Vagina (tissue), 2 donors: ENCODE measurements around the gene RFX4. TPM values are rescaled to one million over a fixed set of nuclear protein-coding genes. Genes with fewer than 3 reads are reported as not detected.

ENCODE experiments used
- DNase-seq, 2 donors: peaks; one replicate each; pipeline ENCODE4 v3.0.0-alpha.2; 2017; ENCODE audit errors: extremely low spot score in 2 of 2
- H3K27ac ChIP-seq: fragments of 200-600 bp; sonication (generic); one replicate; pipeline ENCODE4 v1.5.1; 2019
- H3K27me3 ChIP-seq: fragments of 200-600 bp; sonication (generic); one replicate; pipeline ENCODE4 v1.5.1; 2019
- H3K36me3 ChIP-seq, 2 donors: fragments of 200-600 bp; sonication (generic); one replicate each; pipeline ENCODE4 v1.5.1; 2017 to 2019
- H3K4me1 ChIP-seq: fragments of 200-600 bp; sonication (generic); one replicate; pipeline ENCODE4 v1.5.1; 2019
- H3K4me3 ChIP-seq, 2 donors: fragments of 200-600 bp; sonication (generic); 1 replicate in 1 of 2; 2 replicates in 1 of 2; pipeline ENCODE4 v1.5.1; 2016 to 2019
- H3K9me3 ChIP-seq: fragments of 200-600 bp; sonication (generic); one replicate; pipeline ENCODE4 v1.5.1; 2019
- CTCF ChIP-seq, 3 experiments: fragments of 450-650 bp in 2 of 3; fragments of 200-600 bp in 1 of 3; sonication (generic) in 1 of 3; IDR thresholded peaks; one replicate each; pipeline ENCODE4 v1.5.1; 2017 to 2019; ENCODE audit warnings: antibody characterized with exemption in 3 of 3, mild to moderate bottlenecking in 2 of 3, moderate library complexity in 2 of 3
- POLR2A ChIP-seq, 2 donors: fragments of 450-650 bp; IDR thresholded peaks; one replicate each; pipeline ENCODE4 v1.6.1; 2017; ENCODE audit warnings: antibody characterized with exemption in 2 of 2, mild to moderate bottlenecking in 2 of 2, moderate library complexity in 2 of 2
- POLR2AphosphoS5 ChIP-seq, 2 donors: sonication (generic); formaldehyde crosslinking; IDR thresholded peaks; one replicate each; pipeline ENCODE4 v1.9.0; 2017; ENCODE audit warnings: antibody characterized with exemption in 2 of 2, mild to moderate bottlenecking in 2 of 2, low read depth in 1 of 2; ENCODE audit not compliant: insufficient read depth in 1 of 2
- intact Hi-C: fragments of 100-400 bp; cut with DNase I; formaldehyde crosslinking; loops from one replicate; pipeline ENCODE4 v1.15.1; 2023
- total RNA-seq: library from RNA; depleted of rRNA; stranded (reverse); fragments of >200 nt; gene quantifications from one replicate; pipeline ENCODE4 v1.2.3, GENCODE V29; 2016

The RFX4 gene
- total RNA-seq, 1 donor from 2014 or later = not detected

DNA sequence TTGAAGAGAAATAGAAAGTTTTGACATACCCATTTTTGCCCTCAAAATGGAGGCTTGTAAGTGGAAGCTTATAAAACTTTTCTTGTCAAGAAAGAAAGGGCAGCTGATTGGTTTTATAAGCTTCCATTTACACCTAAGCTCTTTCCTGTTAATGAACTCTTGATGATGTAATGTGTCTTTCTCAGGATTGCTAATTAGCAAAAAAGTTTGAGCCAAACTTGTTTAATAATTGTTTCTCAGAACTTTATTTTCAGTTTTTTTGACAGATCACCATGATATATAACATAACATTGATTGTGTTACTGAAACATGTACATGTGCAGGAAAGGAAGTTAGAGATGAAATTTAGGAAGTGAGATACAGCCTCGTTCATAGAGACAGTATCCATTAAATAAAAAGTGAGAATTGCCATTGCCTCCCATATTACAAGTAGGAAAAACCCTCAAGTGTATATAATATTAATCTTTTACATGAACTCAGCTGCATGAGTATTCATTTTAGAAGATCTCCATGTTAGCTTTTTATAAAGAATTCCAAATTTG lies 218.4 kb downstream of the RFX4 start:
- intact Hi-C loops = no loop called here
- TF ChIP-seq POLR2A (IDR thresholded peaks at IDR 0.05) = no peak
- TF ChIP-seq POLR2AphosphoS5 (IDR thresholded peaks at IDR 0.05; ENCODE audit: insufficient read depth in 1 of 2, low read depth in 1 of 2) = no peak
- TF ChIP-seq CTCF (IDR thresholded peaks at IDR 0.05) = no peak
- Histone ChIP-seq H3K27me3 (no peaks in the 10 kb centered on the region), H3K4me1 (no peaks in the 10 kb centered on the region), H3K4me3 (no peak overlapping the region), H3K27ac (no peak overlapping the region), H3K9me3 (no peaks in the 10 kb centered on the region), H3K36me3 (peaks cover 0 to 4% of the 10 kb centered on the region in 2 donors)
- no peak for DNase-seq

GRCh38 chr12:106801830-106802533 lies 219.2 kb downstream of the RFX4 start:
- no peak for DNase-seq
- TF ChIP-seq POLR2AphosphoS5 (IDR thresholded peaks at IDR 0.05; ENCODE audit: insufficient read depth in 1 of 2, low read depth in 1 of 2) (no peak), CTCF (IDR thresholded peaks at IDR 0.05) (no peak), POLR2A (IDR thresholded peaks at IDR 0.05) (no peak)
- no peak overlapping the region for H3K4me3 ChIP-seq
- H3K27ac ChIP-seq = no peak overlapping the region
- intact Hi-C loops = no loop called here
- no peaks in the 10 kb centered on the region for H3K27me3 ChIP-seq
- H3K36me3 ChIP-seq = peaks cover 0 to 5% of the 10 kb centered on the region in 2 donors
- H3K4me1 ChIP-seq = no peaks in the 10 kb centered on the region
- H3K9me3 ChIP-seq = no peaks in the 10 kb centered on the region

DNA sequence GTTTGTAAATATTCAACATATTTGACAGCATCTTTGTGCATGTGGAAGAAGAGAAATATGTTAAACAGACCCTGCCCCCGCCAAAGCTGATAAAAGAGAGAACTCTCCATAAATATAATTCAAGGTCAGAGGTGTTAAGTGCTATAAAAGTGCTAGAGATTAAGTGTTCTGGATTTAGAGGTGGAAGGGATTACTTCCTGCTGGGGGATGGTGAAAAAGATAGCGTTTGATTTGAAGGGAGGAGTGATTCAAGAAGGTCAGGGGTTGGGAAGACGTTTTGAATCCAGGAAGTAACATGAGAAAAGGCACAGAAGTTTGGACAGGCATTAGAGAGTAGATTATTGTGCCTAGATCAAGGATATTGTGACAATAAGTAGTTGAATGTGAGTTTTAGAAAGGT lies 221.9 kb downstream of the RFX4 start:
- intact Hi-C loops = no loop called here
- TF ChIP-seq CTCF (IDR thresholded peaks at IDR 0.05) (no peak), POLR2AphosphoS5 (IDR thresholded peaks at IDR 0.05; ENCODE audit: insufficient read depth in 1 of 2, low read depth in 1 of 2) (no peak), POLR2A (IDR thresholded peaks at IDR 0.05) (no peak)
- Histone ChIP-seq H3K27me3 (no peaks in the 10 kb centered on the region), H3K9me3 (no peaks in the 10 kb centered on the region), H3K36me3 (peaks cover 0 to 5% of the 10 kb centered on the region in 2 donors), H3K4me3 (no peak overlapping the region), H3K27ac (no peak overlapping the region), H3K4me1 (no peaks in the 10 kb centered on the region)
- no peak for DNase-seq

Other genes starting within 250 kb of the RFX4 start
- 10.1 TPM for gene POLR3B, start 225.3 kb upstream of the RFX4 start, total RNA-seq
- 11.8 TPM for gene RIC8B, start 191.7 kb downstream of the RFX4 start, total RNA-seq